ENCODE results near the gene MUC2. TPM values are rescaled to one million over a fixed set of nuclear protein-coding genes. Genes with fewer than 3 reads are reported as not detected.

Gene MUC2
- total RNA-seq, 2 experiments from 2014 or later: not detected

DNA sequence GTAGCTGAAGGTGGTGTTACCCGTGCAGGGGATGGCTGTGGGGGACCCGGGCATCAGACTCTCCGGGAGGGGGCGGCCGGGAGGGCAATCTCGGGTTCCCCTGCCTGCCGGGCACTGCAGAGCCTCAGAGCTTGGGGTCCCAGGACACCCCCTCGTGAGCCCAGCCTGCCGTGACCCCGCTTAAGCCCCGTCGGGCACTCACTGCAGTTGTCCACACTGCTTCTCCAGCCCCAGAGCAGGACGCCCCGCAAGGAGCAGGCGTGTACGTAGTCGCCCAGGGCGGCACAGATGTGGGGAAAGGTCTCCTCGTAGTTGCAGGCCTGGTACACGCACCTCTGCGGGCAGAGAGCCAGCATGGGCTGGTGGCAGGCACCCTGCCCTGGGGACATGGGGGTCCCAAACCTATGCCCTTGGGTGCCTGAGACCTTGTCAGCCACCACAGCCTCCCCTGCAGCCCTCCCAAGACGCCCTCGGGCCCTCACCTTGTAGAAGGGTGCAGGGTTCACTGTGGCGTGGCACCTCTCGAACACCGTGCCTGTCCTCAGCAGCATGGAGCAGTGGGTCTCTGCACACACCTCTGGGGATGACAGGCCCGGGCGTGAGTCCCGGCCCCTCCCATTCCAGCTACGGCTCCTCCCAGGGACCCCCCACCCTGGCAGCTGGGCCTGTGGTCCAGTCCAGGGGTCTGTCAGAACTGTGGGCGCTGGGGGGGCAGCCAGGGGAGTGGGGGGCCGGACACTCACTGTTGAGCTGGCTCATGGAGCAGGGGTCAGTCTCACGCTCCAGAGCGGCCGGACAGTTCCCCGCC, 47.0 kb upstream of the MUC2 start:
- Mint-ChIP-seq H3K9me3 (no peaks in the 10 kb centered on the region), H3K4me3 (no peak overlapping the region), H3K27ac (no peak overlapping the region), H3K27me3 (no peaks in the 10 kb centered on the region), H3K4me1 (ENCODE audit: low read depth) (no peaks in the 10 kb centered on the region), H3K36me3 (ENCODE audit: low read depth) (no peaks in the 10 kb centered on the region)
- intact Hi-C loops (cut with micrococcal nuclease): no loop called here
- ChIA-PET POLR2A (no interaction called here), CTCF (no interaction called here)
- TF ChIP-seq, protein P1, sequence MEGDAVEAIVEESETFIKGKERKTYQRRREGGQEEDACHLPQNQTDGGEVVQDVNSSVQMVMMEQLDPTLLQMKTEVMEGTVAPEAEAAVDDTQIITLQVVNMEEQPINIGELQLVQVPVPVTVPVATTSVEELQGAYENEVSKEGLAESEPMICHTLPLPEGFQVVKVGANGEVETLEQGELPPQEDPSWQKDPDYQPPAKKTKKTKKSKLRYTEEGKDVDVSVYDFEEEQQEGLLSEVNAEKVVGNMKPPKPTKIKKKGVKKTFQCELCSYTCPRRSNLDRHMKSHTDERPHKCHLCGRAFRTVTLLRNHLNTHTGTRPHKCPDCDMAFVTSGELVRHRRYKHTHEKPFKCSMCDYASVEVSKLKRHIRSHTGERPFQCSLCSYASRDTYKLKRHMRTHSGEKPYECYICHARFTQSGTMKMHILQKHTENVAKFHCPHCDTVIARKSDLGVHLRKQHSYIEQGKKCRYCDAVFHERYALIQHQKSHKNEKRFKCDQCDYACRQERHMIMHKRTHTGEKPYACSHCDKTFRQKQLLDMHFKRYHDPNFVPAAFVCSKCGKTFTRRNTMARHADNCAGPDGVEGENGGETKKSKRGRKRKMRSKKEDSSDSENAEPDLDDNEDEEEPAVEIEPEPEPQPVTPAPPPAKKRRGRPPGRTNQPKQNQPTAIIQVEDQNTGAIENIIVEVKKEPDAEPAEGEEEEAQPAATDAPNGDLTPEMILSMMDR (IDR thresholded peaks at IDR 0.05): no peak
- DNase-seq: no peak
- no peak for ATAC-seq

DNA sequence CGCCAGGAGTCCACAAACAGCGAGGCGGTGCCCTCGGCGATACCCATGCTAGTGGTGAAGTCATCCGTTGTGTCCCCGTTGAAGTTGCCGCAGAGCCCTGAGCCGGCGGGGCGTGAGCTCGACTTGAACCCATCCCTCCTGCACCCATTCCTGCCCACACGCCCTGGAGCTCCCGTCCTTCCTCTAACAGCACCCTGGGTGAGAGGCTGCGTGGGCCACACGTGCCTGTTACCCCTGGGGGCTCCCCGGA, 46.5 kb upstream of the MUC2 start:
- DNase-seq (no peak), ATAC-seq (no peak)
- Mint-ChIP-seq H3K4me1 (ENCODE audit: low read depth) (no peaks in the 10 kb centered on the region), H3K27ac (no peak overlapping the region), H3K36me3 (ENCODE audit: low read depth) (no peaks in the 10 kb centered on the region), H3K9me3 (no peaks in the 10 kb centered on the region), H3K4me3 (no peak overlapping the region), H3K27me3 (no peaks in the 10 kb centered on the region)
- CTCF ChIA-PET: no interaction called here
- POLR2A ChIA-PET: no interaction called here
- TF ChIP-seq, protein P1 (IDR thresholded peaks at IDR 0.05): no peak
- intact Hi-C loops (cut with micrococcal nuclease): no loop called here

GRCh38 chr11:1028616-1029015, 46.1 kb upstream of the MUC2 start:
- Mint-ChIP-seq H3K4me3 (no peak overlapping the region), H3K27me3 (no peaks in the 10 kb centered on the region)
- TF ChIP-seq, protein P1 (IDR thresholded peaks at IDR 0.05): no peak

DNA sequence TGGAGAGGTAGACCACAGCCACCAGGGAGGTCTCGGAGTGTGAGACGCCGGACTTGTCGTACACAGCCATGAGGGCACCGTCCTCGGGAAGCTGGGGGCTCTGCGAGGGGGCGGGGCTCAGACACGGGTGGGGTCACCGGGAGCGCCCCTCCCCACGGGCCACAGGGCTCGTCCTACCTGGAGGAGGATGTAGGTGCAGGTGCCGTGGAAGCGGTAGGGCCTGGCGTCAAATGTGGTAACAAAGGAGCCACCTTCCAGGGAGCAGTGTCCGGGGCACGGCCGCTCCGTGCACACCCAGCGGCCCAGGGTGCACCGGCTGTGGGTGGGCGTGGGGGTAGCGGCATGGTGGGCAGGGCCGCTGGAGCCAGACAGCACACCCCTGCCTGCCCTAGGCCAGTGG, 45.6 kb upstream of the MUC2 start:
- Mint-ChIP-seq H3K4me3 (no peak overlapping the region), H3K36me3 (ENCODE audit: low read depth) (no peaks in the 10 kb centered on the region), H3K9me3 (no peaks in the 10 kb centered on the region), H3K27me3 (no peaks in the 10 kb centered on the region), H3K27ac (no peak overlapping the region), H3K4me1 (ENCODE audit: low read depth) (no peaks in the 10 kb centered on the region)
- TF ChIP-seq, protein P1 (IDR thresholded peaks at IDR 0.05): no peak
- ChIA-PET POLR2A (no interaction called here), CTCF (no interaction called here)
- ATAC-seq: no peak
- intact Hi-C loops (cut with micrococcal nuclease): no loop called here
- DNase-seq: no peak

More at GRCh38 chr11:1028616-1029015, 46.1 kb upstream of the MUC2 start:
- ChIA-PET CTCF (no interaction called here), POLR2A (no interaction called here)
- no peak for ATAC-seq
- intact Hi-C loops (cut with micrococcal nuclease): no loop called here
- no peak overlapping the region for H3K27ac Mint-ChIP-seq
- no peaks in the 10 kb centered on the region for H3K4me1 Mint-ChIP-seq (ENCODE audit: low read depth)
- no peaks in the 10 kb centered on the region for H3K9me3 Mint-ChIP-seq
- no peak for DNase-seq
- H3K36me3 Mint-ChIP-seq (ENCODE audit: low read depth): no peaks in the 10 kb centered on the region

DNA sequence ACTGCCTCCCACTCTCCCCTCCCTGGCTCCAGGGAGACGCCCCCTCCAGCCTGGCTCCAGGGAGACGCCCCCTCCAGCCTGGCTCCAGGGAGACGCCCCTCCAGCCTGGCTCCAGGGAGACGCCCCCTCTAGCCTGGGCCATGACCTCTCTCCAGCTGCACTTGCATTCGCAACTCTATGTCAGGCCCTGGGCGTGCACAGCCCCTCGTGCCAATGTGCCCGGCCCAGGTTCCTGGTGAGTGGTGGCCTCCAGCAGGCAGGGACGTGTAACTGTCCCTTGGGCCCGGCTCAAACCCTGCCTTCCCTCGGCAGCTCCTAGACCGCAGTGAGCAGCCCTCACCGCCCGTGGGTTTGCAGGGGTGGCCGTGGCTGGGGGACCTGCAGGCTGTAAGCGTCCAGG, 45.0 kb upstream of the MUC2 start:
- Mint-ChIP-seq H3K27ac (no peak overlapping the region), H3K9me3 (no peaks in the 10 kb centered on the region), H3K27me3 (no peaks in the 10 kb centered on the region), H3K4me1 (ENCODE audit: low read depth) (no peaks in the 10 kb centered on the region), H3K4me3 (no peak overlapping the region), H3K36me3 (ENCODE audit: low read depth) (no peaks in the 10 kb centered on the region)
- TF ChIP-seq, protein P1 (IDR thresholded peaks at IDR 0.05): no peak
- CTCF ChIA-PET: no interaction called here
- no peak for DNase-seq
- ATAC-seq: no peak
- intact Hi-C loops (cut with micrococcal nuclease): loop anchor here (10.0 kb wide), 1 partner anchor 105 kb away; the partner anchor contains the start of gene AP2A2
- POLR2A ChIA-PET: no interaction called here

All from activated CD8-positive, alpha-beta T cell treated with anti-CD3 and anti-CD28 coated beads for 36 hours (primary cell).